ENCODE data around the gene RAMACL.
"Not testable (repeated sequence)": the region's sequence is repeated elsewhere in the genome, so short reads cannot be mapped to it uniquely, and the experiment has no call there.

The RAMACL gene

DNA sequence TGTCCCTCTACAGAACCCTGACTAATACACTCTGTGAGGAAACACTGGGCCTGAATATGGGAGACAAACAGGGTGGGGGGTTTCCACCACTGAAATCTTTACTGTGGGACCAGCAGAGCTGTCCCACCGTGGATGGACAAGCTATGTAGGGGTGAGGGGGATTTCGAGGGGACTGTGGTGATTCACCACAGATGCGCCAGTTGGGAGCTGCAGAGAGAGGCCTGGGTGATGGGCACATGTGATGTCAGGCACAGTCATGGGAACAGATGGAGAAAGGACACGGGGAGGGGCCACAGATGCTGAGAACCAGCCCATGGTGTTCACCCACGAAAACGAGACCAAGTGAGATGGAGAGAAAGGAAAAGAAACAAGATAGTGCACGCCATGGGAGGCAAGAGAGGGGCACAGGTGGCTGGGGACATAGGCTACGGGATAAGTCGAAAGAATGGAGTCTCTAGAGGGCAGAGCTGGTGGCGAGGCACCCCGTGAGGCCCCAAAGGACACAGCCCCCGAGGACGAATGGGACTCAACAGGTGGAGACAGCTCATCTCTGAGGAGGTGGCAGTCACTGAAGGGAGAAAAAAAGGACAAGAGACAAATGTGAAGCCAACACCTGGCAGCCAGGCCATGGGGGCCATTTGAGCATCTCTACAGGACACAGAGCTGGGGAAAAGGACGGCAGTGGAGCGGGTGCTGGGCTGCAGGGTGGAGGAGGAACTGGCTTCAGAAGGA is 10.5 kb upstream of the RAMACL start:
- no peak overlapping the region for H3K4me3 ChIP-seq (ENCODE audit: low read depth, low read length)

- no peak overlapping the region for H3K4me3 ChIP-seq (ENCODE audit: low read depth, low read length)
Observed at GRCh38 chr6:166595949-166596348, 9.5 kb upstream of the RAMACL start.

DNA sequence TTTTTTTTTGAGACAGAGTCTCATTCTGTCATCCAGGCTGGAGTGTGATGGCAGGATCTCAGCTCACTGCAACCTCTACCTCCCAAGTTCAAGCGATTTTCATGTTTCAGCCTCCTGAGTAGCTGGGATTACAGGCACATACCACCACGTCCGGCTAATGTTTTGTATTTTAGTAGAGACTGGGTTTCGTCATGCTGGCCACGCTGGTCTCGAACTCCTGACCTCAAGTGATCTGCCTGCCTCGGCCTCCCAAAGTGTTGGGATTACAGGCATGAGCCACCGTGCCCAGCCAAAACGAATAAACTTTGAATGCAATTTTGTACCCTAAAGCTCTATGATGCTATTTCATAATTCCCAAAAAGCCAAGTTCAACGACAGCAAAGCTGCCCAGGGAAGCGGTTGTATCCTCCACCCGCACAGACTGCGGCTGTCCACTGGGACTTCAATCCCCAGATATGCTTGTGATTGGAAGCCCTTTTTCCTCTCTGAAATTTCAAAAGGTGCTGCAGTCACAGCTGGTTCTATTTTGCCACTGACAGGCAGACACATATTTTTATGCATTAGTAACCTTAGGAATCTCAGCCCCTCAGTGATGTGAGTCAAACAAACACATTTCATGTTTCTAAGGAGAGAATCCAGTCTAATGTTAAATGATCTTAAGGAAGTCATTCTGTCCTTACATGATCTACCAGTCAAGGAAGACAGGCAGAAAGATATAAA is 8.7 kb upstream of the RAMACL start:
- H3K4me3 ChIP-seq (ENCODE audit: low read depth, low read length): no peak overlapping the region

DNA sequence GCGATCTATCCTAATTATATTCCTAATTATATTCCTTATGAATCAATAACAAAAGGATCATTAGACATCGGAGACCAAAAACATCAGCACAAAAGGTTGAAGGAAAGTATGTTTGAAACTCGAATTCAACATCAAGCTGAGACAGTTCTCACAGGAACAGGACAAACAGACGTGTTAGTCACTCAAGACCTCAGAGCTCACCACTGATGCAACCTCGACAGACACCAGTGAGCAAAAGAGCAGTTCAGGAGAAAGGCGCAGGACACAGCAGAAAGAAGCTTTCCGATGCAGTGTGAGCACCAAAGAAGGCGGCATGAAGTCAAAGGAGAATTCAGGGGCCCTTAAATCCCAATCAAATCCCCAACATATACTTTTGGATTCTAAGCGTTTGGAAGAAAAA is 6.3 kb upstream of the RAMACL start:
- H3K4me3 ChIP-seq (ENCODE audit: low read depth, low read length): no peak overlapping the region

- H3K4me3 ChIP-seq (ENCODE audit: low read depth, low read length): no peak overlapping the region
Observed at GRCh38 chr6:166591961-166592520, 5.6 kb upstream of the RAMACL start.

DNA sequence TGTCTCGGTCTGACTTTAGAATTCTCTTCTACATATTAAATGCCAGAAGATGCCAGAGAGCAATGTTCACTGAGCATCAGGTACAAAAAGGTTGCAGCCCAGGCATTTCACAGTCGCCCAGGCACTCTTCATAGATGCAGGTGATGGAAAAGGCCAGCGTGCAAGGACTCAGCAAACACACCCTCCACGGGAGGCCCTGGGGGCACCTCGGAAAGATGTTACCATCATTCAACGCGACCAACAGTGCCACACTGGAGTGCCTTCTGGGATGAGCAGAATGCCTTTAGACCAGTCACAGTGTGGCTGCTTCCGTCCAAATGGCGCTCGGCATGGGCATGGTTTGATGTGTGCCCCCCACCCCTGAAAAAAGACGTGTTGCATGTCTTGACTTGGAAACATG is 4.5 kb upstream of the RAMACL start:
- no peak overlapping the region for H3K4me3 ChIP-seq (ENCODE audit: low read depth, low read length)

DNA sequence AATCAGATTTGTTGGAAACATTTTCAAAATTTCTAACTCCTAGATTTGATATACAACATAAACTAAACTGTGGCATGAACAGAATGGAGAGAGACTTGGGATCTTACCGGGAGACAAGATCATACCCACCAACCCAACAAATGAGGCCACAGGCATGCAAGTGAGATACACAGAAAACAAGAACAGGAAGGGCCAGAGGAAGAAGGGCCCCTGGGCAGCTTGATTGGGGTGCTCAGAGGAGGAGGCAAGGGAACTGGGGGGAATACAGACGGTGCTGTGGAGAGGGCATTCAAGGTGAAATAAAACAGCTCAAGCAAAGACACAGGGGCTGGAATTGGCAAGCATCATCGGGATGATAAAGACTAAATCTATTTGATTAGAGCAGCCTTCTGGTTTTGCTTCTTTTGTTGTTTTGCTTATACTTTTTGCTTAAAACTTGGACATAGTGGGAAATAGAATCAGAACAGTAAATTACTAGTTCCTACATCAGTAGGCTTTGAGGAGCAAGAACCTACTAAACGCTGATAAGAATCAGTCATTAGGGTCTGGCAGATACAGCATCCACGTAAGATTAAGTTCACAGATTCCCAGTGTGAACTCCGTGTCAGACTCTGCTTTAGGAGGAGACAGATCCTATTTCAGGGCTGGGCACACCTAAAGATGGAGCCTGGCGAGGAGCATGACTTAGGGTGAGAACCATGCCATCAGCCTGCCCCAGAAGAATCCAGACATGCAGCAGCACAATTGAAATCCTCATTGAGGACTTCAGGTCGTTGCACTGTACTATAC is 3.5 kb upstream of the RAMACL start:
- no peak overlapping the region for H3K4me3 ChIP-seq (ENCODE audit: low read depth, low read length)

DNA sequence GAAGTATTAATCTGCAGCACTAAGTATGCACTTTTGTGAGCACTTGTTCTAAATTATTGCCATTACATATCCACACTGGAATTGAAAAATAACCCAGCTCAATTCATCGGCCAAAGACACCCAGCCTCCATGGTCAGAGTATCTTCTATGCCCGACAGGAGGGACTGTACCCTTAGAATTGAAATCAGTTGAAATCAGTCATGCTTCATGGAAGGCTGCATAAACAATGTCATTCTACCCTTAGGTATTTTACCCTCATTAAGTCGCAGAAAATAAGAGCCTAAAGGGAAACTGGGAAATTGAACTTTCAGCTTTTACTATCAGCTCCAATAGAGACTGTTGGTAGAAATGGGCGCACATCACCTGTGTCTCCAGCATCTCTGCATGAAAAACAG is 2.9 kb upstream of the RAMACL start:
- no peak overlapping the region for H3K4me3 ChIP-seq (ENCODE audit: low read depth, low read length)

DNA sequence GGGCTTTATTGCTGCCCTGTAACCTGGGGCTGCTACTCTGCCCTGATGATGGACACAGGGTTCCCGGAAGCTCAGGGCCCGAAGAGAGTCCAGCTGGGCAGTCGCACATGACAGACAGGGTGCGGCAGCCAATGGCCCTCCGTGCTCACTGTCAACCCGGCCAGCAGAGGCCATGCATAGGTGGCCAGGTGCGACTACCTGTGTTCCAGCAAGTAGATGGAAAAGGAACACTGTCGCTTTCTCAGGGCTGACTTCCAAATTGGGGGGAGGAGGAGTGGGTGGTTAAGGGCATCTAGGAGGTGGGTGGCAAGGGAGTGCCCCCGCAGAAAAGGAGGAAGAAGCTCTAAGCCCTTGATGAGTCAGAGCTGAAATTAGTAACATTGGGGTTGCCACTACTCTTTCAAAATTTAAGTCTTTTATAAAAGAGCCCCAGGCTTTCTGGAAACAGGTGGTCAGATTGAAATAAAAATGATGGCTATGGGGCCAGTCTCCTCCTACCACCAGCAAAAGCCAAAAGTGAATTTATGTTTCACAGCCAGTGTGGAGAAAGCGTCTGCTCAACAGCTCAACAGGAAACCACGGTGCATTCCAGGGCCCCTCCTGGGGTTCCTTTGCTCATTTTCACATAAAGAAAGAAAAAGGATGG is 2.3 kb upstream of the RAMACL start:
- H3K4me3 ChIP-seq (ENCODE audit: low read depth, low read length): no peak overlapping the region

DNA sequence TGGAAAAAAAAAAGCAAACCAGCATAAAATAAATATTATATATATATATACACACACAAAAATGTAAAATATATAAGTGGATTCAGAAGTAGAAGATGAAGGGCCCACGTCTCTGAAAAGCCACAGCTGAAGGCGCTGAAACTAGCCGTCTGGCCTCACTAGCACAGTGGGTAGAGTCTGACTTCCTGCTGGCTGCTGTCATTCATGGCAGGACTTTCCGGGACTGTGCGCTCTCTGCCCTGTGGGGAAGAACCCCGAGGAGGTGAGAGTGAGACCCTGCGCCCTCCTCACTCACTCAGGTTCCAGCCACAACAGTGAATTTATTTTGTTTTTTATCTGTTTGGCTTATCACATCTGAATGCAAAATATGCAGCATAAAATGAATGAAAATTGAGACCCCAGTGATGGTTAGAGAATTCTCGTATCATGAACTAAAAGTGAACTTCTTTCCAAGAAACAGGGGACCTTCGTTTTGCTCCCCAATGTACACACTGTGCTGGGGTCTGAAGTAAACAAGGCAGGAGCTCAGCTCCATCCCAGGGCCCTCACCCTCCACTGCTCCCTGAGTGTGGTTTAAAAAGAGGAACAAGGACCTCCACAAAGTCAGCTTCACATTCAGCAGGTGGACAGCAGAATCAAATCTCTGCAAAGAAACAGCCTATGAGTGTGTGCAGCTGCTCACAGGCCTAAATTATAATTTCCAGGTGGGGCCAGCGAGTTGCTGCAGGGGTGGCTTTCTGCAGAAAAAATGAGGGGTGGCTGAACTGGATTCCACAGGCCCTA is 1.3 kb upstream of the RAMACL start:
- no peak overlapping the region for H3K4me3 ChIP-seq (ENCODE audit: low read depth, low read length)

- no peak overlapping the region for H3K4me3 ChIP-seq (ENCODE audit: low read depth, low read length)
Observed at GRCh38 chr6:166584853-166585429, 1.5 kb downstream of the RAMACL start.

GRCh38 chr6:166584155-166584554 is 2.3 kb downstream of the RAMACL start:
- no peak overlapping the region for H3K4me3 ChIP-seq (ENCODE audit: low read depth, low read length)

DNA sequence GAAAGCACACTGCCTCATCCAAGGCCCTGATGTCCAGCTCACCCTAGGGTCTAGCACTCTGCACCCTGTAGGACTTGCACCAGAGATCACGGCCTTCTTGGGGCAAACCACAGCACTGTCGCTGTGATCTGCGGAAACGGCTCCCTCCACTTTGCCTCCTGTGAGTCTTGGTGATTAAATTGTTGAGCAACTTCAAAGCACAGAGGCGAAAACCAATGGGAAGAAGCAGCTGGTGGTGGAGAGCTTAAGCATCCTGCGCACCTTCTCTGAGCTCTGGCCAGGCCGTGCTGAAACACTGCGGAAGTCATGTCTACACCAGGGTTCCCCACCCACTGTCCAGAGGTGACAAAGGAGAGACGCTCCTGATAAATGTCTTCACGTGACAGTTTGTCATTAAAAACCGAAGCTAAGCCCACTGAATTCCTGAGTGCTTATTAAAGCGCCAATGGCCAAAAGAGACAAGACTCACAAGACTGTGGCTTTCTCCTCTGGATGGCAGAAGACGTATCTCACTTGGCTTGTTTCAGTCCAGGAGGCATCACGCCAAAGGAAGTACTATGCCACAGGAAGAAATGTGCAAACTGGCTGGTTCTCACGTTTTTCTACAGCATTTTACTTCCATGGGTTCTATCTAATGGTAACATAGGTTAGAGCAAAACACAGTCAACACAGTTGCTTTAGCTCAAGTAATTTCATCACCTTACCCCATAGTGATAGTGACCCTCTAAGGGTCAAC is 3.1 kb downstream of the RAMACL start:
- H3K4me3 ChIP-seq (ENCODE audit: low read depth, low read length): no peak overlapping the region

- no peak overlapping the region for H3K4me3 ChIP-seq (ENCODE audit: low read depth, low read length)
Observed at GRCh38 chr6:166582258-166582657, 4.2 kb downstream of the RAMACL start.

GRCh38 chr6:166581801-166582200 is 4.7 kb downstream of the RAMACL start:
- not testable (repeated sequence) for H3K4me3 ChIP-seq (ENCODE audit: low read depth, low read length)

GRCh38 chr6:166581091-166581511 is 5.4 kb downstream of the RAMACL start:
- no peak overlapping the region for H3K4me3 ChIP-seq (ENCODE audit: low read depth, low read length)

GRCh38 chr6:166580076-166581050 is 6.1 kb downstream of the RAMACL start:
- H3K4me3 ChIP-seq (ENCODE audit: low read depth, low read length): no peak overlapping the region

- H3K4me3 ChIP-seq (ENCODE audit: low read depth, low read length): no peak overlapping the region
Observed at GRCh38 chr6:166579237-166579850, 7.1 kb downstream of the RAMACL start.

Measured in iPS-11a (cell line).